ENCODE results near the gene TBXAS1. TPM values are rescaled to one million over a fixed set of nuclear protein-coding genes. Genes with fewer than 3 reads are reported as not detected.
"Not testable (repeated sequence)": the region's sequence is repeated elsewhere in the genome, so short reads cannot be mapped to it uniquely, and the experiment has no call there.

TBXAS1 gene
- total RNA-seq, 2 experiments from 2014 or later: 4.8 to 5.3 TPM

GRCh38 chr7:139914306-139915267 lies 85.5 kb downstream of the TBXAS1 start:
- no peak for DNase-seq
- H3K4me1 Mint-ChIP-seq (ENCODE audit: low read depth): peaks cover 28% of the 10 kb centered on the region

GRCh38 chr7:139915268-139915863 lies 86.3 kb downstream of the TBXAS1 start:
- Mint-ChIP-seq H3K36me3 (peaks cover 4% of the 10 kb centered on the region), H3K4me3 (no peak overlapping the region), H3K27me3 (peaks cover 2% of the 10 kb centered on the region), H3K4me1 (ENCODE audit: low read depth) (peaks cover 28% of the 10 kb centered on the region), H3K27ac (no peak overlapping the region), H3K9me3 (no peaks in the 10 kb centered on the region)
- intact Hi-C loops (cut with micrococcal nuclease): loop anchor here (5.0 kb wide), 2 partner anchors 268 to 297 kb away; no protein-coding TSS in a partner anchor
- ChIA-PET POLR2A (interaction anchor here (1.8 to 2.3 kb wide), 3 partner anchors 33 to 148 kb away, joined by 5 to 6 read pairs (median 6); no protein-coding TSS in a partner anchor), CTCF (interaction anchor here (0.7 to 1.7 kb wide), 5 partner anchors 38 to 295 kb away, joined by 3 to 6 read pairs (median 3); no protein-coding TSS in a partner anchor)
- no peak for DNase-seq

More at GRCh38 chr7:139914306-139915267, 85.5 kb downstream of the TBXAS1 start:
- H3K4me3 Mint-ChIP-seq: no peak overlapping the region
- peak overlapping the region; percentile 43 for H3K27ac Mint-ChIP-seq
- ChIA-PET POLR2A (interaction anchor here (2.3 kb wide), 1 partner anchor 84 kb away, joined by 6 read pairs; no protein-coding TSS in a partner anchor), CTCF (interaction anchor here (1.1 to 1.2 kb wide), 2 partner anchors 136 to 269 kb away, joined by 3 to 6 read pairs; no protein-coding TSS in a partner anchor)
- peaks cover 2% of the 10 kb centered on the region for H3K27me3 Mint-ChIP-seq
- H3K9me3 Mint-ChIP-seq: no peaks in the 10 kb centered on the region
- peaks cover 4% of the 10 kb centered on the region for H3K36me3 Mint-ChIP-seq
- intact Hi-C loops (cut with micrococcal nuclease): loop anchor here (5.0 kb wide), 2 partner anchors 267 to 298 kb away; no protein-coding TSS in a partner anchor

- no peaks in the 10 kb centered on the region for H3K9me3 Mint-ChIP-seq
- intact Hi-C loops (cut with micrococcal nuclease): loop anchor here (1.0 to 5.0 kb wide), 9 partner anchors 13 to 296 kb away; partner anchors contain the start of gene TBXAS1
- ChIA-PET CTCF (interaction anchor here (0.5 to 1.8 kb wide), 10 partner anchors 10 to 314 kb away, joined by 3 to 6 read pairs (median 3); no protein-coding TSS in a partner anchor), POLR2A (interaction anchor here (1.1 to 2.3 kb wide), 6 partner anchors 25 to 269 kb away, joined by 3 to 7 read pairs (median 6); partner anchors contain the start of gene HIPK2)
- peaks cover 2% of the 10 kb centered on the region for H3K27me3 Mint-ChIP-seq
- H3K27ac Mint-ChIP-seq: peak overlapping the region; percentile 80
- H3K4me3 Mint-ChIP-seq: peak overlapping the region; percentile 24
- peaks cover 4% of the 10 kb centered on the region for H3K36me3 Mint-ChIP-seq
- peak; percentile 85 for DNase-seq
- peaks cover 28% of the 10 kb centered on the region for H3K4me1 Mint-ChIP-seq (ENCODE audit: low read depth)
Measured at GRCh38 chr7:139915864-139916716, 87.0 kb downstream of the TBXAS1 start.

- DNase-seq: peak; percentile 43
- H3K27ac Mint-ChIP-seq: peak overlapping the region; percentile 80
- no peaks in the 10 kb centered on the region for H3K9me3 Mint-ChIP-seq
- H3K36me3 Mint-ChIP-seq: peaks cover 4% of the 10 kb centered on the region
- H3K4me3 Mint-ChIP-seq: no peak overlapping the region
- peaks cover 2% of the 10 kb centered on the region for H3K27me3 Mint-ChIP-seq
- intact Hi-C loops (cut with micrococcal nuclease): loop anchor here (1.0 to 5.0 kb wide), 9 partner anchors 12 to 295 kb away; partner anchors contain the start of gene TBXAS1
- peaks cover 28% of the 10 kb centered on the region for H3K4me1 Mint-ChIP-seq (ENCODE audit: low read depth)
- ChIA-PET POLR2A (interaction anchor here (1.1 to 2.3 kb wide), 7 partner anchors 24 to 269 kb away, joined by 3 to 7 read pairs (median 5); partner anchors contain the start of gene HIPK2), CTCF (interaction anchor here (0.5 to 1.8 kb wide), 7 partner anchors 11 to 315 kb away, joined by 3 to 6 read pairs (median 3); no protein-coding TSS in a partner anchor)
Measured at GRCh38 chr7:139916717-139917395, 87.8 kb downstream of the TBXAS1 start.

- Mint-ChIP-seq H3K36me3 (peaks cover 4% of the 10 kb centered on the region), H3K27me3 (peaks cover 2% of the 10 kb centered on the region), H3K27ac (no peak overlapping the region), H3K4me1 (ENCODE audit: low read depth) (peaks cover 28% of the 10 kb centered on the region), H3K9me3 (no peaks in the 10 kb centered on the region), H3K4me3 (no peak overlapping the region)
- DNase-seq: no peak
- intact Hi-C loops (cut with micrococcal nuclease): loop anchor here (2.0 to 5.0 kb wide), 3 partner anchors 235 to 294 kb away; no protein-coding TSS in a partner anchor
- POLR2A ChIA-PET: interaction anchor here (1.4 kb wide), 1 partner anchor 143 kb away, joined by 3 read pairs; no protein-coding TSS in a partner anchor
- CTCF ChIA-PET: interaction anchor here (0.9 to 1.8 kb wide), 2 partner anchors 272 to 316 kb away, joined by 3 to 6 read pairs; no protein-coding TSS in a partner anchor
Measured at GRCh38 chr7:139917851-139918250, 88.8 kb downstream of the TBXAS1 start.

- no peak overlapping the region for H3K4me3 Mint-ChIP-seq
- H3K9me3 Mint-ChIP-seq: no peaks in the 10 kb centered on the region
- ChIA-PET POLR2A (no interaction called here), CTCF (interaction anchor here (0.9 kb wide), 1 partner anchor 273 kb away, joined by 3 read pairs; no protein-coding TSS in a partner anchor)
- DNase-seq: no peak
- H3K4me1 Mint-ChIP-seq (ENCODE audit: low read depth): peaks cover 28% of the 10 kb centered on the region
- H3K27me3 Mint-ChIP-seq: peaks cover 2% of the 10 kb centered on the region
- peaks cover 4% of the 10 kb centered on the region for H3K36me3 Mint-ChIP-seq
- H3K27ac Mint-ChIP-seq: no peak overlapping the region
- intact Hi-C loops (cut with micrococcal nuclease): loop anchor here (5.0 kb wide), 2 partner anchors 271 to 294 kb away; no protein-coding TSS in a partner anchor
Measured at GRCh38 chr7:139918480-139918879, 89.4 kb downstream of the TBXAS1 start.

GRCh38 chr7:139923090-139923489 lies 94.0 kb downstream of the TBXAS1 start:
- POLR2A ChIA-PET: no interaction called here
- DNase-seq: no peak
- H3K4me3 Mint-ChIP-seq: no peak overlapping the region
- no peaks in the 10 kb centered on the region for H3K36me3 Mint-ChIP-seq
- CTCF ChIA-PET: interaction anchor here (1.0 kb wide), 1 partner anchor 11 kb away, joined by 3 read pairs; no protein-coding TSS in a partner anchor
- peaks cover under 1% of the 10 kb centered on the region for H3K4me1 Mint-ChIP-seq (ENCODE audit: low read depth)
- no peak overlapping the region for H3K27ac Mint-ChIP-seq
- no peaks in the 10 kb centered on the region for H3K27me3 Mint-ChIP-seq
- intact Hi-C loops (cut with micrococcal nuclease): no loop called here
- no peaks in the 10 kb centered on the region for H3K9me3 Mint-ChIP-seq

- intact Hi-C loops (cut with micrococcal nuclease): no loop called here
- POLR2A ChIA-PET: no interaction called here
- no peaks in the 10 kb centered on the region for H3K9me3 Mint-ChIP-seq
- peaks cover 4% of the 10 kb centered on the region for H3K4me1 Mint-ChIP-seq (ENCODE audit: low read depth)
- no peak overlapping the region for H3K4me3 Mint-ChIP-seq
- CTCF ChIA-PET: interaction anchor here (0.6 kb wide), 1 partner anchor 74 kb away, joined by 3 read pairs; no protein-coding TSS in a partner anchor
- no peak overlapping the region for H3K27ac Mint-ChIP-seq
- no peaks in the 10 kb centered on the region for H3K36me3 Mint-ChIP-seq
- H3K27me3 Mint-ChIP-seq: no peaks in the 10 kb centered on the region
- DNase-seq: no peak
Measured at GRCh38 chr7:139924461-139924860, 95.4 kb downstream of the TBXAS1 start.

- H3K27ac Mint-ChIP-seq, POLR2A ChIA-PET, H3K4me3 Mint-ChIP-seq, H3K27me3 Mint-ChIP-seq, H3K9me3 Mint-ChIP-seq, CTCF ChIA-PET, H3K36me3 Mint-ChIP-seq: not testable (repeated sequence)
- H3K4me1 Mint-ChIP-seq (ENCODE audit: low read depth): peaks cover 19% of the 10 kb centered on the region
- peak; percentile 42 for DNase-seq
- intact Hi-C loops (cut with micrococcal nuclease): loop anchor here (1.0 kb wide), 1 partner anchor 13 kb away; no protein-coding TSS in a partner anchor
Measured at GRCh38 chr7:139929221-139929620, 100.2 kb downstream of the TBXAS1 start.

- intact Hi-C loops (cut with micrococcal nuclease): no loop called here
- Mint-ChIP-seq H3K4me3 (no peak overlapping the region), H3K27ac (no peak overlapping the region), H3K4me1 (ENCODE audit: low read depth) (peaks cover 19% of the 10 kb centered on the region), H3K36me3 (no peaks in the 10 kb centered on the region), H3K9me3 (no peaks in the 10 kb centered on the region), H3K27me3 (no peaks in the 10 kb centered on the region)
- no peak for DNase-seq
- ChIA-PET POLR2A (no interaction called here), CTCF (no interaction called here)
Measured at GRCh38 chr7:139930286-139930965, 101.4 kb downstream of the TBXAS1 start.

Data from activated CD4-positive, alpha-beta memory T cell treated with anti-CD3 and anti-CD28 coated beads for 36 hours (primary cell).